Measurements from ENCODE around the gene IL16.
A peak's percentile ranks its signal among the peaks of the same experiment; 100 is the strongest.

Gene IL16

DNA sequence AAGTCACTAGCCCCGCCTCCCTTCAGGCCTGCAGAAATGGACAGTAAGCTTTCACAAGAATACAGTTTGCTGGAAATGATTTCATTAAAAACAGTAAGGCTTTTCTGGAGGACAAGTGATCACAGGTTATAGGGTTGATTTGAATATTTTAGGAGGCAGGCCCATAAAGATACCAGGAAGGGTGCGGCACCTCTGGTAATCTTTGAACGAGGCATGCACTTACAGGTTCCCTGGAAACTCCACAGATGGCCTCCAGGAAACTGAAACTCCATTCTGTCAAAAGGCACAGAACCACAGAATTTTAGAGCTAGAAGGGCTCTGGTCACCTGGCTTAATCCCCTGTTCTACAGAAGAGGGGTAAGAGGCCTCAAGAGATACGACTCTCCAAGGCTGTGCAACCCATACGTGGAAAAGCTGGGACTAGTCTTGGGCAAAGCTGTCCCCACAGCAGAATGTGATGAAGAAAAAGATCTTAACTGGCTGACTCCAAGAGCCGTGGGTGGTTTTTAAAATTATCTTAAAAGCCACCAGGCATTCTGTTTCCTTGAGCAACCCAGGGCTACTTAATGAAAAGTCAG, 126.1 kb downstream of the IL16 start:
- peak overlapping the region; percentile 83 for H3K4me2 ChIP-seq (ENCODE audit: insufficient read depth, low read length)
- no peaks in the 10 kb centered on the region for H3K9me3 ChIP-seq (ENCODE audit: insufficient read depth, low read length, severe bottlenecking)
- peak overlapping the region in 1 of 2 experiments; percentile 81; a peak in 1 of 4 replicates for H3K4me3 ChIP-seq (ENCODE audit: low read depth in 1 of 2, low read length in 2 of 2)
- no peaks in the 10 kb centered on the region for H4K20me1 ChIP-seq (ENCODE audit: insufficient read depth, low read length)
- H3K27me3 ChIP-seq (ENCODE audit: insufficient read depth, low read length, poor library complexity) = no peaks in the 10 kb centered on the region
- H3K9ac ChIP-seq (ENCODE audit: low read depth, low read length) = peak overlapping the region; percentile 72; the same call in 1 of the 2 replicates
- TF ChIP-seq, protein P1, sequence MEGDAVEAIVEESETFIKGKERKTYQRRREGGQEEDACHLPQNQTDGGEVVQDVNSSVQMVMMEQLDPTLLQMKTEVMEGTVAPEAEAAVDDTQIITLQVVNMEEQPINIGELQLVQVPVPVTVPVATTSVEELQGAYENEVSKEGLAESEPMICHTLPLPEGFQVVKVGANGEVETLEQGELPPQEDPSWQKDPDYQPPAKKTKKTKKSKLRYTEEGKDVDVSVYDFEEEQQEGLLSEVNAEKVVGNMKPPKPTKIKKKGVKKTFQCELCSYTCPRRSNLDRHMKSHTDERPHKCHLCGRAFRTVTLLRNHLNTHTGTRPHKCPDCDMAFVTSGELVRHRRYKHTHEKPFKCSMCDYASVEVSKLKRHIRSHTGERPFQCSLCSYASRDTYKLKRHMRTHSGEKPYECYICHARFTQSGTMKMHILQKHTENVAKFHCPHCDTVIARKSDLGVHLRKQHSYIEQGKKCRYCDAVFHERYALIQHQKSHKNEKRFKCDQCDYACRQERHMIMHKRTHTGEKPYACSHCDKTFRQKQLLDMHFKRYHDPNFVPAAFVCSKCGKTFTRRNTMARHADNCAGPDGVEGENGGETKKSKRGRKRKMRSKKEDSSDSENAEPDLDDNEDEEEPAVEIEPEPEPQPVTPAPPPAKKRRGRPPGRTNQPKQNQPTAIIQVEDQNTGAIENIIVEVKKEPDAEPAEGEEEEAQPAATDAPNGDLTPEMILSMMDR (IDR thresholded peaks at IDR 0.05; ENCODE audit: borderline replicate concordance, extremely low read depth, low read length, poor library complexity, severe bottlenecking) = no peak
- TF ChIP-seq EZH2 (IDR thresholded peaks at IDR 0.05; ENCODE audit: borderline replicate concordance, low read depth, low read length, severe bottlenecking) = no peak
- DNase-seq = no peak
- no peak overlapping the region for H3K27ac ChIP-seq (ENCODE audit: low read length)
- ATAC-seq (ENCODE audit: insufficient read depth, low read depth) = no peak
- no peaks in the 10 kb centered on the region for H3K79me2 ChIP-seq (ENCODE audit: insufficient read depth, low read length)
- H3K4me1 ChIP-seq (ENCODE audit: insufficient read depth, low read length) = peaks cover 30% of the 10 kb centered on the region
- no peak overlapping the region for H2AFZ ChIP-seq (ENCODE audit: low read depth, low read length)
- H3K36me3 ChIP-seq (ENCODE audit: insufficient read depth, low read length) = peaks cover 24% of the 10 kb centered on the region

DNA sequence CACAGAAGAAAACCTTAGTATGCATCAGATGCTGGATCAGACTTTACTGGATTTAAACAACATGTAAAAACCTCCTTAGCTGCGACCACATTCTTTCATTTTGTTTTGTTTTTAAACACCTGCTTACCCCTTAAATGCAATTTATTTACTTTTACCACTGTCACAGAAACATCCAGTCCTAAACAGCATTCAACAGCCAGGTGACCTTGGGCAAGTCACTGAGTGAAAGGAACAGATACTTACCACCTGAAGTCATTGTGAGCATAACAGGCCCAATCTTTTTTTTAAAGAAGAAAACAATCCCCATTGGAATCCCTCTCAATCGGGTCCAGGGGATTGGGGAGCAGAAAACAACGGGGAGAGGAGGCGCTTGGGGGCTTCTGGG, 126.9 kb downstream of the IL16 start:
- DNase-seq = no peak
- H2AFZ ChIP-seq (ENCODE audit: low read depth, low read length) = peak overlapping the region; percentile 89

DNA sequence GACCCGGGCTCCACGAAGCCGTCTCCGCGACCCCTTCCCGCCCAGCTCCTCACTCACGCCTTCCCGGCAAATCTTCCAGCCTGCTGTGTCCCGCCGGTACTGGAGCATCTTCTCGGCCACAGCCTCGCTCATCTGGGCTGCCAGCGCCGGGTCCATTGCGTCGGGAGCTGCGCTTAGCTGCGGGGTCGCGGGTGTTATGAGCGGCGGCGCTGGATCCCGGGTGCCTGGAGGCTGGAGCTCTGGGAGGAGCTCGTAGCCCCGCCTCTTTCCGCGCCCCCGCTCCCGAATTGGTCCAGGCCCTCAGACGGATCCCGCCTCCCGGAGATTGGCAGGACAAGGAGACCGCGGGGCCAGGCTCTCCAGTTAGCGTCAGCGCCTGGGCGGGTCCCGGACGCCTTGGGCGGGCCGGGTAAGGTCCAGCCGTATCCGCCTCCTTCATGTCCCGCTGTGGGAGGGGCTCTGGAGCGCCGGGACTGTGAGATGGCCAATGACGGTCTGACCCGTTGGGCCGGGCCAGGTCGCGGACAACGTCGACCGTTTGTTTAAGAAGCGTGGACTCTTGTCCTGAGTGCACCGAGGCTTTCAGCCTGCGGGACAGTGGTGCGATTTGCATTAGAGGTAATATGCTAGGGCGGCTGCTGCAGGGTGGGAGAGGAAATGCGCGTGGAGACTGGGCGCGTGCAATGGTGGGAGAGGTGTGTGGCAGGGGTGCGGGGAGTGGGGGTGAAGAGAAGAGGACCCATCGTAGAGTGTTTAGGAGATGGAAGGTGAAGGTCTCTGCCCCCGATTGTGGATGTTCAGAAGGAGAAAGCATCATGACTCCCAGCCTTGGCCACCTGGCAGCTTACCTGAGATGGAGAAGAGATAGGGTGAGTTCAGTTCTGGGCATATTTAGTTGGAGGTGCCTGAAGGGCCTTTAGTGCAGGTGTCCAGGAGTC, 127.5 kb downstream of the IL16 start, which contains the start of gene STARD5:
Gene STARD5, minus strand, starts transcription at position 198 of the 938 bp plus-strand sequence. Its CDS starts 42 bp downstream, at position 156.
- Histone ChIP-seq H4K20me1 (ENCODE audit: insufficient read depth, low read length) (no peaks in the 10 kb centered on the region), H3K4me2 (ENCODE audit: insufficient read depth, low read length) (peak within 1 kb of the TSS; percentile 83), H3K79me2 (ENCODE audit: insufficient read depth, low read length) (no peaks in the 10 kb centered on the region), H3K9me3 (ENCODE audit: insufficient read depth, low read length, severe bottlenecking) (no peaks in the 10 kb centered on the region), H2AFZ (ENCODE audit: low read depth, low read length) (peak within 1 kb of the TSS; percentile 95), H3K36me3 (ENCODE audit: insufficient read depth, low read length) (peaks cover 11% of the 10 kb centered on the region; the same call in 1 of the 2 replicates), H3K27me3 (ENCODE audit: insufficient read depth, low read length, poor library complexity) (no peaks in the 10 kb centered on the region), H3K4me3 (ENCODE audit: low read depth in 1 of 2, low read length in 2 of 2) (peak within 1 kb of the TSS; percentile 37 to 81), H3K27ac (ENCODE audit: low read length) (peak within 1 kb of the TSS; percentile 65), H3K9ac (ENCODE audit: low read depth, low read length) (peak within 1 kb of the TSS; percentile 72), H3K4me1 (ENCODE audit: insufficient read depth, low read length) (peaks cover 30% of the 10 kb centered on the region)
- ATAC-seq (ENCODE audit: insufficient read depth, low read depth) = peak; percentile 100
- peak; percentile 96 for DNase-seq
- TF ChIP-seq, protein P1 (IDR thresholded peaks at IDR 0.05; ENCODE audit: borderline replicate concordance, extremely low read depth, low read length, poor library complexity, severe bottlenecking) = peak; percentile 3
- TF ChIP-seq EZH2 (IDR thresholded peaks at IDR 0.05; ENCODE audit: borderline replicate concordance, low read depth, low read length, severe bottlenecking) = no peak

More for the DNA sequence above, 126.9 kb downstream of the IL16 start:
- peaks cover 17% of the 10 kb centered on the region for H3K36me3 ChIP-seq (ENCODE audit: insufficient read depth, low read length)
- H3K9me3 ChIP-seq (ENCODE audit: insufficient read depth, low read length, severe bottlenecking) = no peaks in the 10 kb centered on the region
- no peaks in the 10 kb centered on the region for H3K79me2 ChIP-seq (ENCODE audit: insufficient read depth, low read length)
- peaks cover 30% of the 10 kb centered on the region for H3K4me1 ChIP-seq (ENCODE audit: insufficient read depth, low read length)
- ATAC-seq (ENCODE audit: insufficient read depth, low read depth) = no peak
- H4K20me1 ChIP-seq (ENCODE audit: insufficient read depth, low read length) = no peaks in the 10 kb centered on the region
- peak overlapping the region; percentile 37 to 81 for H3K4me3 ChIP-seq (ENCODE audit: low read depth in 1 of 2, low read length in 2 of 2)
- TF ChIP-seq, protein P1 (IDR thresholded peaks at IDR 0.05; ENCODE audit: borderline replicate concordance, extremely low read depth, low read length, poor library complexity, severe bottlenecking) = no peak
- no peak for TF ChIP-seq EZH2 (IDR thresholded peaks at IDR 0.05; ENCODE audit: borderline replicate concordance, low read depth, low read length, severe bottlenecking)
- H3K9ac ChIP-seq (ENCODE audit: low read depth, low read length) = peak overlapping the region; percentile 72
- no peaks in the 10 kb centered on the region for H3K27me3 ChIP-seq (ENCODE audit: insufficient read depth, low read length, poor library complexity)
- peak overlapping the region; percentile 83 for H3K4me2 ChIP-seq (ENCODE audit: insufficient read depth, low read length)
- H3K27ac ChIP-seq (ENCODE audit: low read length) = peak overlapping the region; percentile 65

Measured in DND-41 (cell line).